GM21786 (cell line): ENCODE results near the gene EP300.
"Not testable (repeated sequence)": the region's sequence is repeated elsewhere in the genome, so short reads cannot be mapped to it uniquely, and the experiment has no call there.

Experiments
- ATAC-seq: cut with Tn5 transposase; IDR thresholded peaks from one replicate; pipeline ENCODE4 v1.9.1; 2021; ENCODE audit not compliant: unreplicated experiment

Gene EP300

GRCh38 chr22:41146573-41146972 lies 54.2 kb downstream of the EP300 start:
- ATAC-seq, result no peak

DNA sequence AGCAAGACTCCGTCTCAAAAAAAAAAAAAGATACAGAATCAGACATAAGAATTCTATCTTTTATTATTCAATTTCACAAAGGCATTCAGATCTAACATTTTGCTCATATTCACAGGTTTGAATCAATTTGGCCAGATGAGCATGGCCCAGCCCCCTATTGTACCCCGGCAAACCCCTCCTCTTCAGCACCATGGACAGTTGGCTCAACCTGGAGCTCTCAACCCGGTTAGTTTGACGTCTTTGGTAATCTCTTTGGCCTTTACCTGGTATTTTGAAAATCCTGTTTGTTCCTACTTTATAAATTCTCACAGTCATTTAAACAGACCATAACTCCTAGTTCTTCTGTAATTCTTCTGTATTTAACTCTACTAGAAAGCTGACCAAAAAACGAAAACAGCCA lies 55.3 kb downstream of the EP300 start:
- ATAC-seq, result no peak

DNA sequence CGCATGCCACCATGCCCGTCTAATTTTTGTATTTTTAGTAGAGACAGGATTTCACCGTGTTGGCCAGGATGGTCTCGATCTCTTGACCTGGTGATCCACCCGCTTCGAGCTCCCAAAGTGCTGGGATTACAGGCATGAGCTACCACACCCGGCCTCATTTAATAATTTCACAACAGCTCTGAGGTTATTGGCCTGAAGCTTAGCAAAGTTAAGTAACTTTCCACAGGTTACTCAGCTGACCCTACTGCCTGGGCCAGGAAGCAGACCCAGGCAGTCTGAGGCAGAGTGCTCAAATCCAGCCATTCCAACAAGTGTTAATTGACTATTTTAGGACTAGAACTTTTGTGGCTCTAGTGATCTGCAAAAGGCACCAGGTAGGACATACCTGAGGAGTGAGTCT lies 60.5 kb downstream of the EP300 start:
- no peak for ATAC-seq

GRCh38 chr22:41157083-41157482 lies 64.7 kb downstream of the EP300 start:
- ATAC-seq, result no peak

DNA sequence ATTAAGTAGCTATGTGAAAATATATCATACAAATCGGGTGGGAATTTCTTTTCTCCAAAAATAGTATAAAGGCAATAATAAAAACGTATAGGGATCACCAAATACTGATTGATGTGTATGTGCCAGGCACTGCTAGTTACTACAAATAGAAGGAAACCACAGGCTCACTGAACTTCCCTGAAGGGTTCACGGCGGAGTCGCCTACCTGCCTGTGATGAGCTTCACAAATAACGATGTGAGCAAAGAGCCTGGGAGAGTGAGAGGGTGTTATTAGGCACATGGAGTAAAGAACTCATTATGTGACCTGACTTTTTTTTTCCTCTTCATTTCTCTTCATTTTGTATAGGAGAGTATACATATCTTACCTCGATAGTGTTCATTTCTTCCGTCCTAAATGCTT lies 76.8 kb downstream of the EP300 start:
- no peak for ATAC-seq

DNA sequence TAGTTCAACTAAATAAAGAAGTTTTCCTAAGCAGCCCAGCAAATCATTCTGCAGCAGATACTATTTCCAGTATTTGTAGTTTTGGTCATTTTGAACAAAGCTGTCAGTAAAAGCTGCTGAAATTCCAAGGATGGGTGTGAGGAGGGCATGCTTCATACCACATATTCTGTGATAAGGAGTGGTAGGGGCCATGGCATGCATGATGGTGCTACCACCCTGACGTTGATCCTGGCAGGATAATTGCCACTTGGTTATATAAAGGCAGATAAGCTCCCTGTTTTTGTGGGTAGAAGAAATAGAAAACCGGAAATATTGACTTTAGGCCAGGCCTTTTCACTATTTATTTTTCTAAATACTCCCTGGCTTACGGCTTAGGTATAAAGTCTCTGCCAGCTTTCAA lies 79.6 kb downstream of the EP300 start:
- ATAC-seq, result no peak

GRCh38 chr22:41175546-41175945 lies 83.2 kb downstream of the EP300 start:
- ATAC-seq, result no peak

GRCh38 chr22:41177040-41177621 lies 84.7 kb downstream of the EP300 start:
- no peak for ATAC-seq

DNA sequence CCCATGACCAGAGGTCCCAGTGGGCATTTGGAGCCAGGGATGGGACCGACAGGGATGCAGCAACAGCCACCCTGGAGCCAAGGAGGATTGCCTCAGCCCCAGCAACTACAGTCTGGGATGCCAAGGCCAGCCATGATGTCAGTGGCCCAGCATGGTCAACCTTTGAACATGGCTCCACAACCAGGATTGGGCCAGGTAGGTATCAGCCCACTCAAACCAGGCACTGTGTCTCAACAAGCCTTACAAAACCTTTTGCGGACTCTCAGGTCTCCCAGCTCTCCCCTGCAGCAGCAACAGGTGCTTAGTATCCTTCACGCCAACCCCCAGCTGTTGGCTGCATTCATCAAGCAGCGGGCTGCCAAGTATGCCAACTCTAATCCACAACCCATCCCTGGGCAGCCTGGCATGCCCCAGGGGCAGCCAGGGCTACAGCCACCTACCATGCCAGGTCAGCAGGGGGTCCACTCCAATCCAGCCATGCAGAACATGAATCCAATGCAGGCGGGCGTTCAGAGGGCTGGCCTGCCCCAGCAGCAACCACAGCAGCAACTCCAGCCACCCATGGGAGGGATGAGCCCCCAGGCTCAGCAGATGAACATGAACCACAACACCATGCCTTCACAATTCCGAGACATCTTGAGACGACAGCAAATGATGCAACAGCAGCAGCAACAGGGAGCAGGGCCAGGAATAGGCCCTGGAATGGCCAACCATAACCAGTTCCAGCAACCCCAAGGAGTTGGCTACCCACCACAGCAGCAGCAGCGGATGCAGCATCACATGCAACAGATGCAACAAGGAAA lies 85.4 kb downstream of the EP300 start:
- no peak for ATAC-seq

DNA sequence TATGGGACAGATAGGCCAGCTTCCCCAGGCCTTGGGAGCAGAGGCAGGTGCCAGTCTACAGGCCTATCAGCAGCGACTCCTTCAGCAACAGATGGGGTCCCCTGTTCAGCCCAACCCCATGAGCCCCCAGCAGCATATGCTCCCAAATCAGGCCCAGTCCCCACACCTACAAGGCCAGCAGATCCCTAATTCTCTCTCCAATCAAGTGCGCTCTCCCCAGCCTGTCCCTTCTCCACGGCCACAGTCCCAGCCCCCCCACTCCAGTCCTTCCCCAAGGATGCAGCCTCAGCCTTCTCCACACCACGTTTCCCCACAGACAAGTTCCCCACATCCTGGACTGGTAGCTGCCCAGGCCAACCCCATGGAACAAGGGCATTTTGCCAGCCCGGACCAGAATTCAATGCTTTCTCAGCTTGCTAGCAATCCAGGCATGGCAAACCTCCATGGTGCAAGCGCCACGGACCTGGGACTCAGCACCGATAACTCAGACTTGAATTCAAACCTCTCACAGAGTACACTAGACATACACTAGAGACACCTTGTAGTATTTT lies 86.1 kb downstream of the EP300 start:
- no peak for ATAC-seq

DNA sequence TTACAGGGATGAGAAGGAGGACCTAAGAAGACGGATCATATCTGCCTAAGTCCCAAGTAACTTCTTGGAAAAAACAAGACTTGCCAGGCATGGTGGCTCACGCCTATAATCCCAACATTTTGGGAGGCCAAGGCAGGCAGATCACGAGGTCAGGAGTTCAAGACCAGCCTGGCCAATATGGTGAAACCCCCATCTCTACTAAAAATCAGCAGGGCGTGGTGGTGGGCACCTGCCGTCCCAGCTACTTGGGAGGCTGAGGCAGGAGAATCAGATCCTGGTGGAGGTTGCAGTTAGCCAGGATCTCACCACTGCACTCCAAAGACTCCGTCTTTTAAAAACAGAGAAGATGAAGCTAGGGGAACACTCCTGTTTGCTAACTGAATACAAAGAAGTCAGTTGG lies 88.0 kb downstream of the EP300 start:
- not testable (repeated sequence) for ATAC-seq

DNA sequence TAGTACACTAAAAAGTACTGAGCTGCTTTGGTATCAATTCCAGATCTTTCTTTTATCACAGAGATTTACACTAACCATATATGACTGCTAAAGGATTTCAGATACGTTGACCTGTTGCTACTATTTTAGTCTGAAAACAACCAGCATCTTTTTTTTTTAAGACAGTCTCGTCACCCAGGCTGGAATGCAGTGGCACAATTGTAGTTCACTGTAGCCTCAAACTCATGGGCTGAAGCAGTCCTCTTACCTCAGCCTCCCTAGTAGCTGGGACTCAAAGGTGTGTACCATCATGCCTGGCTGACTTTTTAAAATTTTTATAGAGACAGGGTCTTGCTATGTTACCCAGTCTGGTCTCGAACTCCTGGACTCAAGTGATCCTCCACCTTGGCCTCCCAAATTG lies 88.5 kb downstream of the EP300 start:
- no peak for ATAC-seq

DNA sequence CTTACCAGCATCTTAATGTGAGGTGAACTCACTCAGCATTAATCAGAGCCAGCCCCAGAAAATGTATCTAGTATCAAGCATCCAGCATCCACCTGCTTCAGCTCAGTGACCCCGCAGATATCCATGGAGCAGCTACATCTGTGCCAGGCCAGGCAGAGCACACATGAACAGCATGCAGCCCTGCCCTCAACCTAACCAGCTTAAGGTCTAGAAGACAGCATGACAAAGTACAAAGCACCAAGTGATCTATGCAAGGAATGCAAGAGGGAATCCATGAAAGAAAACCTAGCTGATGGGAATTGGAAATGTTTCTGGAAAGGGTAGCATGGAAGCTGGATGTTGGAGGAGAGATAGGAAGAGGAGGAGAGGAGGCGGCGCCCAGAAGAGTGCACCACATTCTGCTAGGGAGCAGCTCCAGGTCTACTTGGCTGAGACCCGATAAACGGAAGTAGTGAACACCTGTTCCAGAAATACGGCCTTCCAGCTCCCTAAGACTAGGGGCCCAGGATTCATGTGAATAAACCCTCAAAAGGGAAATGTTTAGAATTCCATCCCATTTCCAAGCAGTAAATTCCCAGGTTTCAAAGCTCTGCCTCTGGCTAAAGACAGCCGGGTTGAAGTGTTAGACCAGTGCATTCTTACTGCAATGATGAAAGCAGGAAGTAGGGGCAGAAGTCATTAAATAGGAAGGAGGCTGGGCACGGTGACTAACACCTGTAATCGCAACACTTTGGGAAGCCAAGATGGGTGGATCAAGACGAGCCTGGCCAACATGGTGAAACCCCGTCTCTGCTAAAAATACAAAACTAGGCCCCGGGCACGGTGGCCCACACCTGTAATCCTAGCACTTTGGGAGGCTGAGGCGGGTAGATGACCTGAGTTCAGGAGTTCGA lies 89.2 kb downstream of the EP300 start:
- no peak for ATAC-seq

DNA sequence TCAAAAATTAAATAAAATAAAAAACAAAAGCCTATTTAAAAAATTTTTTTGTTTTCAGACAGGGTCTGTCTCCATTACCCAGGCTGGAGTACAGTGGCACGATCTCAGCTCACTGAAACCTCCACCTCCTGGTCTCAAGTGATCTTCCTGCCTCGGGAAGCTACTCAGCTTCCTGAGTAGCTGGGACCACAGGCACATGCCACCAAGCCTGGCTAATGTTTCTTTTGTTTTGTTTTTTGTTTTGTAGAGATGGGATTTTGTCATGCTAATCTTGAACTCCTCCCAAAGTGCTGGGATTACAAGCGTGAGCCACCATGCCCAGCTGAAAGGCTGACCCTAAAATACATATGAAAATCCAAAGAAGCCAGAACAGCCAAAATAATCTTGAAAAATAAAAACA lies 92.3 kb downstream of the EP300 start:
- no peak for ATAC-seq

DNA sequence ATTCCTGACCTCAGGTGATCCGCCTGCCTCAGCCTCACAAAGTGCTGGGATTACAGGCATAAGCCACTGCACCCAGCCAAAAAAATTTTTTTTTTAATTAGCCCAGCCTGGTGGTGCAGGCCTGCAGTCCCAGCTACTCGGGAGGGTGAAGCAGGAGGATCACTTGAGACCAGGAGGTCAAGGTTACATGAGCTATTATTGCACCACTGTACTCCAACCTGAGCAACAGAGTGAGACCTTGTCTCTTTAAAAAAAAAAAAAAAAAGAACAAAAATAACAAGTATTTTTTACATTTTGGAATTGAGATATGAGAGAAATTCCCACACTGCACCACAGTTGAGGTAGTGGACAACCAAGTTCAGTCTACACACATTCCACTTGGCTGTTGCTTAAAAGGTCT lies 99.1 kb downstream of the EP300 start:
- ATAC-seq, result no peak

DNA sequence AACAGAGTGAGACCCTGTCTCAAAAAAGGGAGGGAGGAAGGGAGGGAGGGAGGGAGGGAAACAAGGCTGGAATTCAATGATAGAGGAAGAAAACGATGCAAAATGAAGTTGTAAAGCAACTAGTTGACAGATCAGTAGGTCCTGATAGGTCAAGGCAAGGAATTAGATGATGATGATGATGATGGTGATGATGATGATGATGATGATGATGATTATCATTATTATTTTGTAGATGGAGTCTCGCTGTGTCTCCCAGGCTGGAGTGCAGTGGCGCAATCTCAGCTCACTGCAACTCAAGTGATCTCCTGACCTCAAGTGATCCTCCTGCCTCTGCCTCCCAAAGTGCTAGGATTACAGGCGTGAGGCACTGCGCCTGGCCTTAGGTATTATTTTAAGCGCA lies 101.4 kb downstream of the EP300 start:
- ATAC-seq, result no peak

DNA sequence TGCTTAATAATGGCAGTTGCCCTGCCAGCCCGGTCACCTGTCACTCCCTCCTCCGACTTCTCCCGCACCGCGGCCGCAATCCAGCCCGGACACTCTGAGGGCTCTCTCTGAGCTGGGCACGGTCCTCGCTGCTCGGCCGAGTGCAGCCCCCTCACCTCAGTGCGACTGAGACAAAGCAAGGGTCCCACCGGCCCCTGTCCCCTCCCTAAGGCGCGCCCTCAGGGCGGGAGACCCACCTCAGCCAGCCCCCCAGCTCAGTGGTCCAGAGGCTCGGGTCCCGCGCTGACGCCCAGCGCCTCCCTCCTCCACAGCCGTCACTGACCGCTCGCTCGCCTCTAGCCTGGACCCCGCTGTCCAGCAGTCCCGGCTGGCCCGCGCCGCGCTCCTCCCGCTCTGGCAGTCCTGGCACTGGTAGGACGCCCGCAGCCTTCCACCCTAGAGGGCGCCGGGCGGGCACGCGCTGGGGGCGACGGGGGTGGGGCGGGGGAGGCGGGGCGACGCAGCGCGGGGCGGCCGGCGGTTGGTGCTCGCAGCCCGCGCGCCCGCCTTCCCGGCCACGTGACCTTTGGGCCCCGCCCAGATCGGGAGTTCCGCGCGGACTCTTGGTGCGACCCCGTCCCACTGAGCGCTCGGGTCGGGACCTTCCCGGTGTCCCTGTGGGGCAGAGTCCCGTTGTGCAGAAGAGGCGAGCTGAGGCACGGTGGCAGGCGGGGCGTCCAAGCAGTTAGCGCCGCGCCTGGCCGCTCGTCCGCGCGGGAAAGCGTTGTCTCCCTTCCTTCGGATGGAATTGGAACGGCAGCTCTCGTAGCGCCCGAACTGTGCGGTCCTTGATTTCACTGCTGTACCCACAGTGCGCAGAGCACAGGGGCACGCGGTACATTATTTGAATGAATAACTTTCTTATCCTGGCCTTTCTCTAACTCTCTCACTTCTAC lies 104.9 kb downstream of the EP300 start:
- peak; percentile 74 for ATAC-seq

- ATAC-seq, result no peak
Observed at GRCh38 chr22:41198027-41198580, 105.7 kb downstream of the EP300 start.

GRCh38 chr22:41201141-41201540 lies 108.7 kb downstream of the EP300 start:
- no peak for ATAC-seq

DNA sequence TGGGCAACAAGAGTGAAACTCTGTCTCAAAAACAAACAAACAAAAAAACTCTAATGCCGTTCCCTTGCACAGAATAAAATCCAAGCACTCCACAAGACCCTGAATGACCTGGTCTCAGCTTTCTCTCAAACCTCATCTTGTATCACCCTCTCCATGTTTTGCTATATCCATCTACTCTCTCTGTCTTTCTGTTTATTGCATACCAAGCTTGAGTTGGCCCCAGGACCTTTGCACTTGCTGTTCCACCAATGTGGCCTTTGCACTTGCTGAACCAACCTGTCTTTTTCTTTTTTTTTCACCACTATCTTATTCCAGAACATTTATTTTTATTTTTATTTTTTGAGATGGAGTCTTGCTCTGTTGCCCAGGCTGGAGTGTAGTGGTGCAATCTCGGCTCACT lies 110.7 kb downstream of the EP300 start:
- no peak for ATAC-seq
